ENCODE data around the gene PKD1. TPM values are rescaled to one million over a fixed set of nuclear protein-coding genes. Genes with fewer than 3 reads are reported as not detected.

The PKD1 gene
- total and polyA plus RNA-seq, 3 donors from 2014 or later: 83.4 to 337 (median 323) TPM

GRCh38 chr16:2180962-2181923 is 45.5 kb upstream of the PKD1 start:
- H3K27ac ChIP-seq: no peak overlapping the region
- intact Hi-C loops (cut with DNase I; ENCODE audit: low total_unique reads): no loop called here
- no peaks in the 10 kb centered on the region for H3K27me3 ChIP-seq
- DNase-seq: no peak
- WGBS, 2 donors: 91% methylated on average over 36 of the region's 46 CpGs; no CpG with 5 or more reads in 1 of the 2 donors
- H3K36me3 ChIP-seq (ENCODE audit: low read depth, missing control alignments): no peaks in the 10 kb centered on the region
- no peaks in the 10 kb centered on the region for H3K9me3 ChIP-seq
- no peaks in the 10 kb centered on the region for H3K4me1 ChIP-seq
- TF ChIP-seq POLR2A (IDR thresholded peaks at IDR 0.05) (no peak), CTCF (IDR thresholded peaks at IDR 0.05) (no peak)
- no peak overlapping the region for H3K4me3 ChIP-seq

- no peaks in the 10 kb centered on the region for H3K9me3 ChIP-seq
- no peak overlapping the region for H3K27ac ChIP-seq
- 92 to 96% methylated on average over 5 to 41 of the region's 43 CpGs for WGBS, 2 donors
- no peak overlapping the region for H3K4me3 ChIP-seq
- no peaks in the 10 kb centered on the region for H3K36me3 ChIP-seq (ENCODE audit: low read depth, missing control alignments)
- no peak for DNase-seq
- no peaks in the 10 kb centered on the region for H3K27me3 ChIP-seq
- TF ChIP-seq CTCF (IDR thresholded peaks at IDR 0.05) (no peak), POLR2A (IDR thresholded peaks at IDR 0.05) (no peak)
- intact Hi-C loops (cut with DNase I; ENCODE audit: low total_unique reads): no loop called here
- no peaks in the 10 kb centered on the region for H3K4me1 ChIP-seq
Measured at GRCh38 chr16:2180461-2180860, 44.8 kb upstream of the PKD1 start.

- no peak for DNase-seq
- Histone ChIP-seq H3K4me1 (no peaks in the 10 kb centered on the region), H3K27ac (no peak overlapping the region), H3K4me3 (no peak overlapping the region), H3K9me3 (no peaks in the 10 kb centered on the region), H3K27me3 (no peaks in the 10 kb centered on the region), H3K36me3 (ENCODE audit: low read depth, missing control alignments) (no peaks in the 10 kb centered on the region)
- intact Hi-C loops (cut with DNase I; ENCODE audit: low total_unique reads): no loop called here
- 73 to 84% methylated on average over 15 to 29 of the region's 31 CpGs for WGBS, 2 donors
- TF ChIP-seq POLR2A (IDR thresholded peaks at IDR 0.05) (no peak), CTCF (IDR thresholded peaks at IDR 0.05) (no peak)
Measured at GRCh38 chr16:2179576-2179975, 43.9 kb upstream of the PKD1 start.

- H3K4me1 ChIP-seq: no peaks in the 10 kb centered on the region
- TF ChIP-seq POLR2A (IDR thresholded peaks at IDR 0.05) (no peak), CTCF (IDR thresholded peaks at IDR 0.05) (no peak)
- WGBS, 2 donors: 36% methylated on average over 49 of the region's 50 CpGs; no CpG with 5 or more reads in 1 of the 2 donors
- no peaks in the 10 kb centered on the region for H3K9me3 ChIP-seq
- DNase-seq: no peak
- H3K4me3 ChIP-seq: no peak overlapping the region
- intact Hi-C loops (cut with DNase I; ENCODE audit: low total_unique reads): no loop called here
- H3K36me3 ChIP-seq (ENCODE audit: low read depth, missing control alignments): no peaks in the 10 kb centered on the region
- H3K27ac ChIP-seq: no peak overlapping the region
- no peaks in the 10 kb centered on the region for H3K27me3 ChIP-seq
Measured at GRCh38 chr16:2179107-2179501, 43.4 kb upstream of the PKD1 start.
